GF-D8 (cell line): Measurements from ENCODE around the gene DOCK10.

Source experiments
- DNase-seq: peaks from one replicate; lab custom pipeline; 2025; lab: John Stamatoyannopoulos, UW

Gene DOCK10

GRCh38 chr2:225041207-225041850 lies 939 bp downstream of the DOCK10 start:
- DNase-seq, result no peak

GRCh38 chr2:225040856-225041206 lies 1.4 kb downstream of the DOCK10 start:
- no peak for DNase-seq

GRCh38 chr2:225040142-225040541 lies 2.1 kb downstream of the DOCK10 start:
- DNase-seq, result no peak

- DNase-seq, result no peak
These were observed 4.1 kb downstream of the DOCK10 start for GRCh38 chr2:225038231-225038523.

GRCh38 chr2:225037415-225038230 lies 4.6 kb downstream of the DOCK10 start:
- no peak for DNase-seq

GRCh38 chr2:225036431-225036830 lies 5.8 kb downstream of the DOCK10 start:
- no peak for DNase-seq

- no peak for DNase-seq
These were observed 8.6 kb downstream of the DOCK10 start for GRCh38 chr2:225033440-225034318.

GRCh38 chr2:225032246-225032645 lies 10.0 kb downstream of the DOCK10 start:
- DNase-seq, result no peak

- no peak for DNase-seq
These were observed 10.7 kb downstream of the DOCK10 start for GRCh38 chr2:225031599-225031998.

- no peak for DNase-seq
These were observed 11.4 kb downstream of the DOCK10 start for GRCh38 chr2:225030893-225031292.

GRCh38 chr2:225030203-225030602 lies 12.1 kb downstream of the DOCK10 start:
- no peak for DNase-seq

- no peak for DNase-seq
These were observed 13.7 kb downstream of the DOCK10 start for GRCh38 chr2:225028572-225028971.

- DNase-seq, result no peak
These were observed 15.1 kb downstream of the DOCK10 start for GRCh38 chr2:225027061-225027762.

GRCh38 chr2:225025917-225026571 lies 16.2 kb downstream of the DOCK10 start:
- peak; percentile 12 for DNase-seq

- DNase-seq, result no peak
These were observed 20.1 kb downstream of the DOCK10 start for GRCh38 chr2:225022188-225022587.

- no peak for DNase-seq
These were observed 22.0 kb downstream of the DOCK10 start for GRCh38 chr2:225020168-225020849.

- DNase-seq, result no peak
These were observed 23.2 kb downstream of the DOCK10 start for GRCh38 chr2:225019105-225019504.

GRCh38 chr2:225017713-225018112 lies 24.6 kb downstream of the DOCK10 start:
- DNase-seq, result no peak

GRCh38 chr2:225017098-225017685 lies 25.1 kb downstream of the DOCK10 start:
- DNase-seq, result no peak
